GM23248 (cell line): ENCODE results near the gene MPPED2. TPM values are rescaled to one million over a fixed set of nuclear protein-coding genes. Genes with fewer than 3 reads are reported as not detected.

Experiments
- DNase-seq: peaks from one replicate; pipeline ENCODE4 v3.0.0-alpha.2; 2015
- H2AFZ ChIP-seq: fragments of 200-600 bp; sonication (generic); 2 replicates; pipeline ENCODE4 v1.6.1; 2016; ENCODE audit warnings: antibody characterized with exemption
- H3F3A ChIP-seq: fragments of 200-600 bp; sonication (generic); 2 replicates; pipeline ENCODE4 v1.6.1; 2016; ENCODE audit warnings: mild to moderate bottlenecking, antibody characterized with exemption, mixed run types; ENCODE audit not compliant: insufficient read depth
- H3K27ac ChIP-seq: fragments of 200-600 bp; sonication (generic); 2 replicates; pipeline ENCODE4 v1.5.1; 2016; ENCODE audit warnings: mild to moderate bottlenecking
- H3K27me3 ChIP-seq: fragments of 200-600 bp; sonication (generic); replicated peaks from 2 replicates; pipeline ENCODE4 v1.6.1; 2016; ENCODE audit warnings: mild to moderate bottlenecking; ENCODE audit not compliant: insufficient read depth
- H3K36me3 ChIP-seq: fragments of 200-600 bp; sonication (generic); 2 replicates; pipeline ENCODE4 v1.6.1; 2016; ENCODE audit warnings: low read depth, mild to moderate bottlenecking
- H3K4me1 ChIP-seq: fragments of 200-600 bp; sonication (generic); 2 replicates; pipeline ENCODE4 v1.6.1; 2016; ENCODE audit warnings: mild to moderate bottlenecking; ENCODE audit not compliant: insufficient read depth
- H3K4me2 ChIP-seq: fragments of 200-600 bp; sonication (generic); one replicate; pipeline ENCODE4 v1.6.1; 2016; ENCODE audit warnings: mild to moderate bottlenecking; ENCODE audit not compliant: unreplicated experiment
- H3K4me3 ChIP-seq: fragments of 200-600 bp; sonication (generic); 2 replicates; pipeline ENCODE4 v1.5.1; 2016; ENCODE audit warnings: mild to moderate bottlenecking
- H3K79me2 ChIP-seq: fragments of 200-600 bp; sonication (generic); 2 replicates; pipeline ENCODE4 v1.6.1; 2016; ENCODE audit warnings: mild to moderate bottlenecking; ENCODE audit not compliant: insufficient read depth
- H3K9ac ChIP-seq: fragments of 200-600 bp; sonication (generic); 2 replicates; pipeline ENCODE4 v1.6.1; 2016; ENCODE audit warnings: mild to moderate bottlenecking
- H3K9me2 ChIP-seq: fragments of 200-600 bp; sonication (generic); 2 replicates; pipeline ENCODE4 v1.6.1; 2016; ENCODE audit warnings: mixed run types, mild to moderate bottlenecking, moderate library complexity; ENCODE audit not compliant: insufficient read depth
- H3K9me3 ChIP-seq: fragments of 200-600 bp; sonication (generic); one replicate; pipeline ENCODE4 v1.6.1; 2017; ENCODE audit warnings: low read depth
- H4K20me1 ChIP-seq: fragments of 200-600 bp; sonication (generic); 2 replicates; pipeline ENCODE4 v1.6.0; 2016; ENCODE audit not compliant: insufficient read depth
- EZH2 ChIP-seq: fragments of 200-600 bp; sonication (generic); IDR thresholded peaks from 2 replicates; pipeline ENCODE4 v1.6.1; 2018; ENCODE audit warnings: antibody characterized with exemption, mild to moderate bottlenecking; ENCODE audit not compliant: insufficient read depth, poor library complexity, severe bottlenecking
- EZH2phosphoT487 ChIP-seq: fragments of 200-600 bp; sonication (generic); IDR thresholded peaks from 2 replicates; pipeline ENCODE4 v1.6.1; 2018; ENCODE audit warnings: antibody characterized with exemption, moderate library complexity, mild to moderate bottlenecking, low read depth; ENCODE audit not compliant: insufficient read depth
- WGBS, 2 experiments: methylation state at CpG; one replicate each; pipeline ENCODE4 v1.1.6; 2015 to 2017; ENCODE audit warnings: low lambda C conversion rate in 2 of 2, low coverage in 1 of 2; ENCODE audit errors: missing lambda C conversion rate in 2 of 2; 5-methylcytosine and 5-hydroxymethylcytosine counted together
- in situ Hi-C: fragments of 300-500 bp; cut with MboI; formaldehyde crosslinking; loops from 2 replicates; pipeline ENCODE4 v1.15.0; 2020
- polyA plus RNA-seq: library from polyadenylated mRNA; unstranded; fragments of >200 nt; fragmentation: Nextera tagmentation; extraction: Ambion mirVana; gene quantifications from 2 replicates; pipeline ENCODE4 v1.2.1, GENCODE V29; 2016
- total RNA-seq: library from RNA; depleted of rRNA; stranded (reverse); fragments of >200 nt; shearing (Covaris generic); gene quantifications from 2 replicates; pipeline ENCODE4 v1.2.3, GENCODE V29; 2014

The MPPED2 gene
- total and polyA plus RNA-seq, 2 experiments from 2014 or later: not detected

DNA sequence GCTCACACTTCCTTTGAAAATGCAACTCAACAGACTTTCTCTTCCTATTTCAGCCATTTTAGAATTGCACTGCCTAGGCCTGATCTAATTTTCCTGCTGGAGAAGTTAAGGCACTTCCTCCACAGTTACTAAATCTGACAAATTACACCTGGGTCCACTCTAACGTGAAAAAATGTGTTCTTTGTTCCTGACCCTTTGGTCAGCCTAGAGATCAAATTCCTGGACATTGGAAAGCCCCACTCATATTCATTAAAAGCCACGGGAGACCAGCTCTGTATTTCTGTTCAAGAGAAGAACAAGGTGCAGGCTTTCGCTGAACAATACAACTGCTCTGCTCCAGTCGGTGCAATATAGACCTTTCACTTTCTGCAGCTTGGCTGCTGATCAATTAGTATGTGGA, 96.6 kb downstream of the MPPED2 start:
- Histone ChIP-seq H3K4me1 (no peaks in the 10 kb centered on the region), H3K9me2 (no peaks in the 10 kb centered on the region), H3F3A (no peaks in the 10 kb centered on the region), H3K27ac (no peak overlapping the region), H3K79me2 (no peaks in the 10 kb centered on the region), H3K4me3 (no peak overlapping the region), H3K9me3 (no peaks in the 10 kb centered on the region), H3K4me2 (no peak overlapping the region), H3K27me3 (no peaks in the 10 kb centered on the region), H3K9ac (no peak overlapping the region), H2AFZ (no peak overlapping the region), H4K20me1 (no peaks in the 10 kb centered on the region), H3K36me3 (no peaks in the 10 kb centered on the region)
- TF ChIP-seq EZH2: no peak
- in situ Hi-C loops: no loop called here
- 54 to 55% methylated on average over 4 of the region's 4 CpGs for WGBS, 2 experiments
- DNase-seq: no peak

DNA sequence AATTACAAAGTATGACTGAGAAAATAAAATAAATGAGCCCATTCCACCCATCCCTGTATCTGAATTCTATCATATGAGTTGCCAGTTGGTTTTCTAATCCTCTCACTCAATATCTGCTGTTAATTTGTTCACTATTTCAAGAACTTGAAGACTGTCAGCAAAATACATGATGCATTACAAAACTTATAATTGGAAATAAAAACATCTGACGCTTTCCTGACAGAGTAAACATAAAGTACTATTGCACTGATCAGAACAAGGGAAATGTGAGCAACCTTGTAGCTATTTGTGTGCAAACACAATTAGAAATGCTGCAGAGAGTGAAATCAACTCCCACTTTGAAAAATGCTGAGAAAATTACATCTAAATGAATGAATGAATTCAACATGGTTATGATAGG, 97.1 kb downstream of the MPPED2 start:
- 4% methylated on average over 1 of the region's 1 CpG for WGBS, 2 experiments
- no peaks in the 10 kb centered on the region for H3K79me2 ChIP-seq
- no peaks in the 10 kb centered on the region for H3K9me3 ChIP-seq
- TF ChIP-seq EZH2 (no peak), EZH2phosphoT487 (no peak)
- no peaks in the 10 kb centered on the region for H3K4me1 ChIP-seq
- H3F3A ChIP-seq: no peaks in the 10 kb centered on the region
- H3K9me2 ChIP-seq: no peaks in the 10 kb centered on the region
- no peaks in the 10 kb centered on the region for H4K20me1 ChIP-seq
- no peak overlapping the region for H3K4me2 ChIP-seq
- H3K4me3 ChIP-seq: no peak overlapping the region
- H3K9ac ChIP-seq: no peak overlapping the region
- H3K27ac ChIP-seq: no peak overlapping the region
- H3K27me3 ChIP-seq: no peaks in the 10 kb centered on the region
- in situ Hi-C loops: no loop called here
- no peaks in the 10 kb centered on the region for H3K36me3 ChIP-seq
- H2AFZ ChIP-seq: no peak overlapping the region
- no peak for DNase-seq

DNA sequence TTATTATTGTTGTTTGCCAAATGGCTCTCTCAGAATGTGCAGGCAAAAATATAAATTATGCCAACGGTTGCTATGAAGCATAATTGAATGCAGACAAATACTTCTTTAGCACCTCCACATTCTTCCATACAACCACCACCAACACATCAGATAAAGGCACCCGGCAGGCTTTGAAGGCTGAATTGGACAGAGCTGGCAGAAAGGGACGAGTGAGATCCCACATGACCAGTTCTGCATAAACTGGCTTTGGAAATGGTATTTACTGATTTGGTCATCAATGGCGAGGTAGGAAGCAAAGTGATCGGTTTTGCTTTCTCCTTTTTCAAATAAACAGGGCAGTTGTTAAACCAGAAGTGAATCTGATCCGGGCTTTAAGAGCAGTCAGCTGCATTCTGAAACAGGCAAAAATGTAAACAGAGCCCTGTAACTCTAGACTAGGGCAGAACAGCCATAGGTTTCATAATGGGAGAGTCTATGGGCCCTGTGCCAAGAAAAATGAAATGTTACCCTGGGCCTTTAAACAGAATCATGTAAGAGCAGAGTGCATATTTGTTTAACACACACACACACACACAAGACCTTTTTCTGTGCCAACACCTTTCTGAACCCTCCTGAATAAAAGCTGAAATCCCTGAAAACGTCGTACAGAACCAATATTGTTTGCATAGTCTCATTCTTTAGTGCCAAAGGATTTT, 97.7 kb downstream of the MPPED2 start:
- no peak overlapping the region for H3K27ac ChIP-seq
- no peaks in the 10 kb centered on the region for H3K27me3 ChIP-seq
- H3K9me3 ChIP-seq: no peaks in the 10 kb centered on the region
- no peaks in the 10 kb centered on the region for H3F3A ChIP-seq
- H3K4me1 ChIP-seq: no peaks in the 10 kb centered on the region
- no peak overlapping the region for H3K4me3 ChIP-seq
- WGBS, 2 experiments: 32 to 35% methylated on average over 8 of the region's 8 CpGs
- no peaks in the 10 kb centered on the region for H4K20me1 ChIP-seq
- H2AFZ ChIP-seq: no peak overlapping the region
- TF ChIP-seq EZH2: no peak
- TF ChIP-seq EZH2phosphoT487: no peak
- H3K9ac ChIP-seq: no peak overlapping the region
- no peaks in the 10 kb centered on the region for H3K36me3 ChIP-seq
- DNase-seq: no peak
- no peak overlapping the region for H3K4me2 ChIP-seq
- H3K9me2 ChIP-seq: no peaks in the 10 kb centered on the region
- H3K79me2 ChIP-seq: no peaks in the 10 kb centered on the region
- in situ Hi-C loops: no loop called here

DNA sequence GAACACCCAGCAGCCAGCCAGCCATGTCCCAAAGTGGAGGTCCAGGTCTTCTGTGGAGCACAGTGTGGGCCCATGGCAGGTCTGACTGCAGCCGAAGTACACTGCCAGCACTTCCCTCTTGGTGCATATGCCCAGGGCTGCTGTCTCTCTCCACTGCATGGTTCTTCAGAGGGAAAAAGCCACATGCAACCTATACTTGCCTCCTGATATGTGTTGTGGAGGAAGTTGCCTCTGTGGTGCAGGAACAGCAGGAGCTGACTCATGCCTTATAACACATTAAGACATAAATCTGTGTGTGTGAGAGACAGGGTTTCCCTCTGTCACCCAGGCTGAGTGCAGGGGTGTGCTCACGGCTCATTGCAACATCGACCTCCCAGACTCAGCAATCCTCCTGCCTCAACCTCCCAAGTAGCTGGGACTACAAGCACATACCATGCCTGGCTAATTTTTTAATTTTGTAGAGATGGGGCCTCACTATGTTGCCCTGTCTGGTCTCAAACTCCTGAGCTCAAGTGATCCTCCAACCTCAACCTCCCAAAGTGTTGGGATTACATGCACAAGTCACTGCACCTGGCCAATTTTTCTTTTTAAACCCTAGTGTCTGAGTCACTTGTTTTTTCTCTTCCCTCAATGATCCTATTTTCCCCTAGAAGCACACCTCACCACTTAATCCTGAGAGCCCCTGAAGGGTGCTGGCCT, 98.8 kb downstream of the MPPED2 start:
- 43 to 55% methylated on average over 3 of the region's 3 CpGs for WGBS, 2 experiments
- H3K27ac ChIP-seq: no peak overlapping the region
- H2AFZ ChIP-seq: no peak overlapping the region
- no peak for DNase-seq
- H3K4me2 ChIP-seq: no peak overlapping the region
- TF ChIP-seq EZH2phosphoT487 (no peak), EZH2 (no peak)
- H3K27me3 ChIP-seq: no peaks in the 10 kb centered on the region
- H3K9me2 ChIP-seq: no peaks in the 10 kb centered on the region
- H3F3A ChIP-seq: no peaks in the 10 kb centered on the region
- H3K4me1 ChIP-seq: no peaks in the 10 kb centered on the region
- in situ Hi-C loops: no loop called here
- no peaks in the 10 kb centered on the region for H3K9me3 ChIP-seq
- H3K9ac ChIP-seq: no peak overlapping the region
- H3K4me3 ChIP-seq: no peak overlapping the region
- H3K36me3 ChIP-seq: no peaks in the 10 kb centered on the region
- no peaks in the 10 kb centered on the region for H3K79me2 ChIP-seq
- H4K20me1 ChIP-seq: no peaks in the 10 kb centered on the region
